SK-N-SH (cell line): ENCODE measurements around the gene CHD5. TPM values are rescaled to one million over a fixed set of nuclear protein-coding genes. Genes with fewer than 3 reads are reported as not detected.

Experiments
- CTCF ChIA-PET: fragments of 300-600, 350-600 bp; formaldehyde crosslinking; extraction: SDS; loops from one replicate; lab custom pipeline; 2021; lab: Yijun Ruan, JAX
- POLR2A ChIA-PET: fragments of 350-600 bp; sonication (Branson Sonifier 250); formaldehyde crosslinking; extraction: SDS; loops from one replicate; lab custom pipeline; 2020; ENCODE audit warnings: antibody characterized with exemption, inconsistent platforms; lab: Yijun Ruan, JAX
- DNase-seq: peaks from one replicate; pipeline ENCODE4 v3.0.0; 2012
- H2AFZ ChIP-seq: fragments of 200-600 bp; sonication (generic); 2 replicates; pipeline ENCODE4 v1.8.1; 2016; ENCODE audit warnings: antibody characterized with exemption, mild to moderate bottlenecking, low read depth
- H3F3A ChIP-seq: fragments of 200-600 bp; sonication (generic); replicated peaks from 2 replicates; pipeline ENCODE3; 2016; ENCODE audit warnings: antibody characterized with exemption, mild to moderate bottlenecking; ENCODE audit not compliant: insufficient read depth
- H3K27ac ChIP-seq, 2 experiments: fragments of 200-500 bp in 1 of 2; fragments of 200-600 bp in 1 of 2; sonication (Bioruptor generic) in 1 of 2; sonication (generic), shearing (Covaris generic) in 1 of 2; 2 replicates each; pipeline versions ENCODE4 v1.5.1 to v1.6.1; 2014 to 2016; ENCODE audit warnings: low read depth in 2 of 2, inconsistent platforms in 1 of 2, low read length in 1 of 2, mild to moderate bottlenecking in 1 of 2, mixed read lengths in 1 of 2
- H3K27me3 ChIP-seq: fragments of 200-600 bp; sonication (generic), shearing (Covaris generic); 2 replicates; pipeline ENCODE4 v1.6.1; 2016; ENCODE audit warnings: mixed run types; ENCODE audit not compliant: insufficient read depth
- H3K36me3 ChIP-seq, 2 experiments: fragments of 200-500 bp in 1 of 2; fragments of 200-600 bp in 1 of 2; sonication (Bioruptor generic) in 1 of 2; sonication (generic) in 1 of 2; replicated peaks in 1 of 2; 2 replicates each; pipeline versions ENCODE3 to v1.5.1; 2014 to 2016; ENCODE audit warnings: low read length in 1 of 2, mild to moderate bottlenecking in 1 of 2; ENCODE audit not compliant: insufficient read depth in 2 of 2, control insufficient read depth in 1 of 2
- H3K4me1 ChIP-seq, 2 experiments: fragments of 200-500 bp in 1 of 2; fragments of 200-600 bp in 1 of 2; sonication (Bioruptor generic) in 1 of 2; sonication (generic), shearing (Covaris generic) in 1 of 2; 2 replicates each; pipeline versions ENCODE4 v1.5.1 to v1.6.1; 2014 to 2016; ENCODE audit warnings: low read depth in 1 of 2, low read length in 1 of 2, mixed run types in 1 of 2; ENCODE audit not compliant: insufficient read depth in 2 of 2, control insufficient read depth in 1 of 2
- H3K4me2 ChIP-seq: fragments of 200-600 bp; sonication (generic), shearing (Covaris generic); 2 replicates; pipeline ENCODE4 v1.6.1; 2017; ENCODE audit warnings: mixed run types
- H3K4me3 ChIP-seq, 2 experiments: fragments of 200-500 bp in 1 of 2; fragments of 200-600 bp in 1 of 2; sonication (Bioruptor generic) in 1 of 2; sonication (generic), shearing (Covaris generic) in 1 of 2; 2 replicates each; pipeline versions ENCODE4 v1.5.1 to v1.8.1; 2014 to 2016; ENCODE audit warnings: low read depth in 2 of 2, inconsistent platforms in 1 of 2, low read length in 1 of 2, mild to moderate bottlenecking in 1 of 2, mixed read lengths in 1 of 2, moderate library complexity in 1 of 2
- H3K79me2 ChIP-seq: fragments of 200-600 bp; sonication (generic); 2 replicates; pipeline ENCODE4 v1.8.1; 2017; ENCODE audit warnings: mild to moderate bottlenecking; ENCODE audit not compliant: insufficient read depth
- H3K9ac ChIP-seq: fragments of 200-600 bp; sonication (generic); 2 replicates; pipeline ENCODE4 v1.6.1; 2017; ENCODE audit warnings: mixed run types
- H3K9me2 ChIP-seq: fragments of 200-600 bp; sonication (generic); 2 replicates; pipeline ENCODE4 v1.6.1; 2017; ENCODE audit warnings: mixed run types
- H3K9me3 ChIP-seq: fragments of 200-600 bp; sonication (generic); 2 replicates; pipeline ENCODE4 v1.6.1; 2017; ENCODE audit warnings: mixed run types, mild to moderate bottlenecking, moderate library complexity
- H4K20me1 ChIP-seq: fragments of 200-600 bp; sonication (generic); 2 replicates; pipeline ENCODE4 v1.6.1; 2017; ENCODE audit warnings: mild to moderate bottlenecking, mixed run types; ENCODE audit not compliant: insufficient read depth
- CHD2 ChIP-seq: fragments of 150-350 bp; IDR thresholded peaks from 2 replicates; pipeline ENCODE4 v1.6.1; 2018; ENCODE audit warnings: low read length; ENCODE audit not compliant: partially characterized antibody
- EP300 ChIP-seq, 2 experiments: IDR thresholded peaks; 2 replicates each; pipeline versions ENCODE4 v1.4.0 to v1.6.1; 2012; ENCODE audit warnings: borderline replicate concordance in 1 of 2, low read depth in 1 of 2, low read length in 1 of 2
- FOSL2 ChIP-seq: IDR thresholded peaks from 2 replicates; pipeline ENCODE4 v1.4.0; 2012; ENCODE audit warnings: low read depth, mild to moderate bottlenecking, moderate library complexity, borderline replicate concordance
- GABPA ChIP-seq: IDR thresholded peaks from 2 replicates; pipeline ENCODE4 v1.4.0; 2012; ENCODE audit warnings: low read depth, mild to moderate bottlenecking
- GATA2 ChIP-seq: sonication (generic); formaldehyde crosslinking; IDR thresholded peaks from 2 replicates; pipeline ENCODE4 v1.5.0; 2020; ENCODE audit warnings: mild to moderate bottlenecking, missing genetic modification reagents
- MXI1 ChIP-seq: IDR thresholded peaks from 2 replicates; pipeline ENCODE4 v1.6.1; 2012; ENCODE audit warnings: mild to moderate bottlenecking, low read depth, low read length, improper control_type of control experiment
- NRF1 ChIP-seq: IDR thresholded peaks from 2 replicates; pipeline ENCODE4 v1.6.1; 2012; ENCODE audit warnings: low read depth, mild to moderate bottlenecking, low read length
- POLR2AphosphoS5 ChIP-seq: IDR thresholded peaks from 2 replicates; pipeline ENCODE4 v1.6.1; 2012; ENCODE audit warnings: low read depth, low read length
- RAD21 ChIP-seq: IDR thresholded peaks from 2 replicates; pipeline ENCODE4 v1.6.1; 2012; ENCODE audit warnings: mild to moderate bottlenecking, low read length
- RCOR1 ChIP-seq: fragments of 150-350 bp; IDR thresholded peaks from 2 replicates; pipeline ENCODE4 v1.6.1; 2017; ENCODE audit warnings: antibody characterized with exemption, low read length
- RFX5 ChIP-seq: IDR thresholded peaks from 2 replicates; pipeline ENCODE4 v1.6.1; 2012; ENCODE audit warnings: mild to moderate bottlenecking, improper control_type of control experiment, low read length
- RXRA ChIP-seq: IDR thresholded peaks from 2 replicates; pipeline ENCODE4 v1.4.0; 2012; ENCODE audit warnings: low read depth, mild to moderate bottlenecking, borderline replicate concordance
- SIN3A ChIP-seq: IDR thresholded peaks from 2 replicates; pipeline ENCODE4 v1.6.1; 2012; ENCODE audit warnings: low read depth, mild to moderate bottlenecking, low read length, moderate library complexity, borderline replicate concordance
- SMC3 ChIP-seq: IDR thresholded peaks from 2 replicates; pipeline ENCODE4 v1.6.1; 2012; ENCODE audit warnings: low read depth, low read length, improper control_type of control experiment
- TAF1 ChIP-seq: IDR thresholded peaks from 2 replicates; pipeline ENCODE4 v1.6.1; 2012; ENCODE audit warnings: low read depth, mild to moderate bottlenecking, low read length, moderate library complexity, borderline replicate concordance
- TCF12 ChIP-seq: IDR thresholded peaks from 2 replicates; pipeline ENCODE4 v1.4.0; 2012
- TEAD4 ChIP-seq: IDR thresholded peaks from 2 replicates; pipeline ENCODE4 v1.4.0; 2012; ENCODE audit warnings: mild to moderate bottlenecking, borderline replicate concordance; ENCODE audit not compliant: insufficient read depth
- WGBS: methylation state at CpG from one replicate; pipeline ENCODE4 v1.1.6; 2017; ENCODE audit warnings: low lambda C conversion rate; 5-methylcytosine and 5-hydroxymethylcytosine counted together
- polyA plus RNA-seq, 3 experiments: library from polyadenylated mRNA; depleted of rRNA; stranded (reverse); fragments of >200 nt; gene quantifications; 2 replicates each; pipeline ENCODE4 v1.2.3, GENCODE V29; 2012
- TF ChIP-seq, protein P1 (sequence below): fragments of 150-350 bp; IDR thresholded peaks from 2 replicates; pipeline ENCODE4 v1.6.1; 2017; ENCODE audit warnings: antibody characterized with exemption, low read length, low read depth, borderline replicate concordance
- TF ChIP-seq, protein P2 (sequence below): IDR thresholded peaks from 2 replicates; pipeline ENCODE4 v1.6.1; 2012; ENCODE audit warnings: mild to moderate bottlenecking, low read depth, low read length, moderate library complexity
- TF ChIP-seq, protein P3 (sequence below): fragments of 200-600 bp; sonication (generic); IDR thresholded peaks from 2 replicates; pipeline ENCODE4 v1.6.1; 2017; ENCODE audit warnings: antibody characterized with exemption, mild to moderate bottlenecking, moderate library complexity

CHD5 gene
- polyA plus RNA-seq, 1 of the 3 experiments (the other 2 are of a cell fraction): 0.26 TPM

DNA sequence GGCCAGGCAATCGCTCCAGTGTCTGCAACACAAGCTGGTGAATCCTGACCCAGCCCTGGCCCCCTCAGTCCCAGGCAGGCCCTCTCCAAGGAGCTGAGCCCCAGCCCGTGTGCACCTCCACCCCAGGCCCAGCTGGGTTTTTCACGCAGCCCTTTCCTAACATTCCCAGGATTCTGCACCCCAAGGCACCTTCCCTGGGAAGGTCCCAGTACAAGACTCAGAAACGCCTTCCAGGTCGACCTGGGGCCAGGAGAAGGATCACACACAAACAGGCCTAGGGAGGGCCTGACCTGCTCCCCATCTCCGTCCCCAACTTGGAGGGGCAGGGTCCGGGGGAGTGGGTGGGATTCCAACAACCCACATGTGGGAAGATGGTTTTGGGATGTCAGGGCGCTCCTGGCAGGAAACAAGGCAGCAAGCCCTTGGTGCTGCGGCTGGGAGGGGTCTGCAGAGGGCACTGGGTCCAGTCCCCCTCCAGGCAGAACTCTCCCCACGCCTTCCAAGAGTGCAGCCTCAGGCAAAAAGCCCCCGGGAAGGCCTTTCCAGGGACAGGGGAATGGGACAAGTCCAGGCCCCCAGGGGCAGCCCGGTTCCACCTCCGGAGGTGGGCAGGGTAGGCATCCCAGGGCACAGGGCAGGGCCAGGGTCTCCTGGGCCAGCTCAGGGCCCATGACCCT, 76.1 kb downstream of the CHD5 start:
- H3K79me2 ChIP-seq: no peaks in the 10 kb centered on the region
- WGBS: 42% methylated on average over 5 of the region's 13 CpGs
- no peak for DNase-seq
- no peaks in the 10 kb centered on the region for H4K20me1 ChIP-seq
- POLR2A ChIA-PET: no interaction called here
- H3K27ac ChIP-seq: no peak overlapping the region
- no peaks in the 10 kb centered on the region for H3F3A ChIP-seq
- no peaks in the 10 kb centered on the region for H3K4me1 ChIP-seq
- CTCF ChIA-PET: no interaction called here
- H3K9ac ChIP-seq: no peak overlapping the region
- no peak overlapping the region for H3K4me3 ChIP-seq
- H3K9me3 ChIP-seq: no peaks in the 10 kb centered on the region
- H2AFZ ChIP-seq: no peak overlapping the region
- H3K4me2 ChIP-seq: no peak overlapping the region
- no peaks in the 10 kb centered on the region for H3K27me3 ChIP-seq
- no peaks in the 10 kb centered on the region for H3K9me2 ChIP-seq
- TF ChIP-seq FOSL2: no peak
- TF ChIP-seq RAD21: no peak
- no peak for TF ChIP-seq SIN3A
- TF ChIP-seq CHD2: no peak
- no peak for TF ChIP-seq POLR2AphosphoS5
- TF ChIP-seq, protein P1, sequence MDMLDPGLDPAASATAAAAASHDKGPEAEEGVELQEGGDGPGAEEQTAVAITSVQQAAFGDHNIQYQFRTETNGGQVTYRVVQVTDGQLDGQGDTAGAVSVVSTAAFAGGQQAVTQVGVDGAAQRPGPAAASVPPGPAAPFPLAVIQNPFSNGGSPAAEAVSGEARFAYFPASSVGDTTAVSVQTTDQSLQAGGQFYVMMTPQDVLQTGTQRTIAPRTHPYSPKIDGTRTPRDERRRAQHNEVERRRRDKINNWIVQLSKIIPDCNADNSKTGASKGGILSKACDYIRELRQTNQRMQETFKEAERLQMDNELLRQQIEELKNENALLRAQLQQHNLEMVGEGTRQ: no peak
- no peak for TF ChIP-seq GABPA
- no peak for TF ChIP-seq GATA2 (CRISPR knock-in tag)
- no peak for TF ChIP-seq RFX5
- TF ChIP-seq MXI1: no peak
- no peak for TF ChIP-seq SMC3
- TF ChIP-seq RXRA: no peak
- TF ChIP-seq TCF12: no peak
- H3K36me3 ChIP-seq: no peaks in the 10 kb centered on the region

DNA sequence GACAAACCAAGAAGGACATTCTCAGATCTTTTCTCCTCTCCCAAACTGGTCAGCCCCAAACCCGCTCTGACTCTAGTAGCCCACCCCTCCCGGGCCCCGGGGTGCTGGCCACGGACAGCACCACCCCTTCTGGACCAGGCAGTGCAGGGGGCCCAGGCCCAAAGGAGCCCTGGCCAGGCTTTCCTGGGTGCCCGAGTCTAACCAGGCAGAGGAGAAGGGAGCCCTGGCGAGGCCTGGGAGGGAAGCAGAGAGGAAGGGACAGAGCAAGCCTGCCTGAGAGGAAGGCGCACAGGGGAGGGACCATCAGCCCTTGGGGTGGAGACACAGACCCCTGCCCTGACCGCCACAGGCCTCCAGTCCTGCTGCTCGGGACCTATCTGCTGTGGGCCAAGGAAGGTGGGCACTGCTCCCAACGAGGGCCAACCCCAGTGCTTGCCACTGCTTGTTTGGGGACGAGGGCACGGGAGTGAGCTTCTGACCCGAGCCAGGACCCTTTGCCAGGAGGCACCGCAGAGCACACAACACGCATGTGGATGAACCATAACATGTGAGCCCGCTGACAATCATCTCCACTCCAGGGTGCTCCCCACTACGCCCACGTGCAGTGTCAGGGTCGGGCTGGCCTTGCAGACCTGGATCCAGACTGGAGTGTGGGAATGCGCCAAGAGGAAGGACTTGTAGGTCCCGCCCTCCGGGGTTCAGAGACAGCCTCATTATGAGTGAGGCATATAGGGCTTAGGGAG, 76.8 kb downstream of the CHD5 start:
- WGBS: 53% methylated on average over 10 of the region's 22 CpGs
- TF ChIP-seq EP300 (IDR thresholded peaks at IDR 0.05; ENCODE audit: borderline replicate concordance in 1 of 2, low read depth in 1 of 2, low read length in 1 of 2) (no peak), SMC3 (no peak), NRF1 (no peak), GATA2 (CRISPR knock-in tag) (no peak), TAF1 (no peak), TEAD4 (no peak), RCOR1 (no peak)
- TF ChIP-seq, protein P2, sequence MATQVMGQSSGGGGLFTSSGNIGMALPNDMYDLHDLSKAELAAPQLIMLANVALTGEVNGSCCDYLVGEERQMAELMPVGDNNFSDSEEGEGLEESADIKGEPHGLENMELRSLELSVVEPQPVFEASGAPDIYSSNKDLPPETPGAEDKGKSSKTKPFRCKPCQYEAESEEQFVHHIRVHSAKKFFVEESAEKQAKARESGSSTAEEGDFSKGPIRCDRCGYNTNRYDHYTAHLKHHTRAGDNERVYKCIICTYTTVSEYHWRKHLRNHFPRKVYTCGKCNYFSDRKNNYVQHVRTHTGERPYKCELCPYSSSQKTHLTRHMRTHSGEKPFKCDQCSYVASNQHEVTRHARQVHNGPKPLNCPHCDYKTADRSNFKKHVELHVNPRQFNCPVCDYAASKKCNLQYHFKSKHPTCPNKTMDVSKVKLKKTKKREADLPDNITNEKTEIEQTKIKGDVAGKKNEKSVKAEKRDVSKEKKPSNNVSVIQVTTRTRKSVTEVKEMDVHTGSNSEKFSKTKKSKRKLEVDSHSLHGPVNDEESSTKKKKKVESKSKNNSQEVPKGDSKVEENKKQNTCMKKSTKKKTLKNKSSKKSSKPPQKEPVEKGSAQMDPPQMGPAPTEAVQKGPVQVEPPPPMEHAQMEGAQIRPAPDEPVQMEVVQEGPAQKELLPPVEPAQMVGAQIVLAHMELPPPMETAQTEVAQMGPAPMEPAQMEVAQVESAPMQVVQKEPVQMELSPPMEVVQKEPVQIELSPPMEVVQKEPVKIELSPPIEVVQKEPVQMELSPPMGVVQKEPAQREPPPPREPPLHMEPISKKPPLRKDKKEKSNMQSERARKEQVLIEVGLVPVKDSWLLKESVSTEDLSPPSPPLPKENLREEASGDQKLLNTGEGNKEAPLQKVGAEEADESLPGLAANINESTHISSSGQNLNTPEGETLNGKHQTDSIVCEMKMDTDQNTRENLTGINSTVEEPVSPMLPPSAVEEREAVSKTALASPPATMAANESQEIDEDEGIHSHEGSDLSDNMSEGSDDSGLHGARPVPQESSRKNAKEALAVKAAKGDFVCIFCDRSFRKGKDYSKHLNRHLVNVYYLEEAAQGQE: no peak
- TF ChIP-seq, protein P3, sequence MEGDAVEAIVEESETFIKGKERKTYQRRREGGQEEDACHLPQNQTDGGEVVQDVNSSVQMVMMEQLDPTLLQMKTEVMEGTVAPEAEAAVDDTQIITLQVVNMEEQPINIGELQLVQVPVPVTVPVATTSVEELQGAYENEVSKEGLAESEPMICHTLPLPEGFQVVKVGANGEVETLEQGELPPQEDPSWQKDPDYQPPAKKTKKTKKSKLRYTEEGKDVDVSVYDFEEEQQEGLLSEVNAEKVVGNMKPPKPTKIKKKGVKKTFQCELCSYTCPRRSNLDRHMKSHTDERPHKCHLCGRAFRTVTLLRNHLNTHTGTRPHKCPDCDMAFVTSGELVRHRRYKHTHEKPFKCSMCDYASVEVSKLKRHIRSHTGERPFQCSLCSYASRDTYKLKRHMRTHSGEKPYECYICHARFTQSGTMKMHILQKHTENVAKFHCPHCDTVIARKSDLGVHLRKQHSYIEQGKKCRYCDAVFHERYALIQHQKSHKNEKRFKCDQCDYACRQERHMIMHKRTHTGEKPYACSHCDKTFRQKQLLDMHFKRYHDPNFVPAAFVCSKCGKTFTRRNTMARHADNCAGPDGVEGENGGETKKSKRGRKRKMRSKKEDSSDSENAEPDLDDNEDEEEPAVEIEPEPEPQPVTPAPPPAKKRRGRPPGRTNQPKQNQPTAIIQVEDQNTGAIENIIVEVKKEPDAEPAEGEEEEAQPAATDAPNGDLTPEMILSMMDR: no peak
- TF ChIP-seq, protein P1: no peak

More for the DNA sequence above, 76.8 kb downstream of the CHD5 start:
- H3K4me3 ChIP-seq: no peak overlapping the region
- no peaks in the 10 kb centered on the region for H4K20me1 ChIP-seq
- no peaks in the 10 kb centered on the region for H3K27me3 ChIP-seq
- H2AFZ ChIP-seq: no peak overlapping the region
- H3K4me2 ChIP-seq: no peak overlapping the region
- H3K36me3 ChIP-seq: no peaks in the 10 kb centered on the region
- DNase-seq: no peak
- no peak overlapping the region for H3K9ac ChIP-seq
- ChIA-PET CTCF (no interaction called here), POLR2A (no interaction called here)
- no peaks in the 10 kb centered on the region for H3F3A ChIP-seq
- no peaks in the 10 kb centered on the region; a peak in 1 of 4 replicates for H3K4me1 ChIP-seq
- H3K79me2 ChIP-seq: no peaks in the 10 kb centered on the region
- no peak overlapping the region for H3K27ac ChIP-seq
- H3K9me3 ChIP-seq: no peaks in the 10 kb centered on the region
- H3K9me2 ChIP-seq: no peaks in the 10 kb centered on the region
